HG03196 (cell line): ENCODE results near the gene DYNC1LI1.
"Not testable (repeated sequence)": the region's sequence is repeated elsewhere in the genome, so short reads cannot be mapped to it uniquely, and the experiment has no call there.

Experiments used
- ATAC-seq: cut with Tn5 transposase; IDR thresholded peaks from one replicate; pipeline ENCODE4 v1.9.1; 2021; ENCODE audit not compliant: unreplicated experiment

DYNC1LI1 gene

DNA sequence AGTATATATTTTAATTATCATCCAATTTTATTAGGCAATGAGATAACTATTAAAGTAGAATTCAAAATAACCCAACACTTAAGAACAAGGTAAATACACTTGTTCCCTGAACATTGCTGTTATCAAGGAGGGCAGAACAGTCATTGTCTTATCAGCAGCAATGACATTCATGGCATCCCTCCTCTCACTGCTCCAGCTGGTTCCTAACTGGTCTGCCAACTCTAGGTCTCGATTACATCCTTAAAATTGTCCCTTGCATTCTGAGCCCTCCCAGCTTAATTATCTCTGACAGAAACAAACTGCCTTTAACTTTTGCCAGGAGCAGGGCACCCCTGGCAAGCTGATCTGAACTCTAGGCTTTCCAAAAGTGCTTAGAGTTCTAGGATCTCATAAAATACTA lies 14.0 kb upstream of the DYNC1LI1 start:
- ATAC-seq = no peak

DNA sequence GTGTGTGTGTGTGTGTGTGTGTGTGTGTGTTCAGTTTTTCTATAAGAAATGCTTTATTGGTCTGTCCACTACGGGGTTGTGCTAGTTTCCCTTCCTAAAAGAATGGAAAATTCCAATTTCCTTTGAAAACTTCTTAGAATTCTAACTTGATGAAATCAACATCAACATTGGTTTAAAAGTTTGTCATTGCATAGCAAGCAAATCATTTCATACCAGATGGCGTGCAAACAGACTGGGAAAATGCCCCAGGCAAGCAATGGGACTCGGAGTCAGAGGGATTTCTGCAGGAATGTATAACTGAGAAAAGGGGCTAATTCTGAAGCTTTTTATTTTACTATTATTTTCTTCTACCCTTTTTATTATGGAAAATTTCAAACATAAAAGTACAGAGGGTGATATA lies 13.1 kb upstream of the DYNC1LI1 start:
- no peak for ATAC-seq

DNA sequence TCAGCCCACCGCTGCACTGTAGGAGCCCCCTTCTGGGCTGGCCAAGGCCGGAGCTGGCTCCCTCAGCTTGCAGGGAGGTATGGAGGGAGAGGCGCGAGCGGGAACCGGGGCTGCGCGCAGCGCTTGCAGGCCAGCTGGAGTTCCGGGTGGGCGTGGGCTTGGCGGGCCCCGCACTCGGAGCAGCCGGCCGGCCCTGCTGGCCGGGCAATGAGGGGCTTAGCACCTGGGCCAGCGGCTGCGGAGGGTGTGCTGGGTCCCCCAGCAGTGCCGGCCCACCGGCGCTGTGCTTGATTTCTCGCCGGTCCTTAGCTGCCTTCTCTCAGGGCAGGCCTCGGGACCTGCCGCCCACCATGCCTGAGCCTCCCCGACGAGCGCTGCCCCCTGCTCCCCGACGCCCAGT lies 8.0 kb upstream of the DYNC1LI1 start:
- ATAC-seq = not testable (repeated sequence)

DNA sequence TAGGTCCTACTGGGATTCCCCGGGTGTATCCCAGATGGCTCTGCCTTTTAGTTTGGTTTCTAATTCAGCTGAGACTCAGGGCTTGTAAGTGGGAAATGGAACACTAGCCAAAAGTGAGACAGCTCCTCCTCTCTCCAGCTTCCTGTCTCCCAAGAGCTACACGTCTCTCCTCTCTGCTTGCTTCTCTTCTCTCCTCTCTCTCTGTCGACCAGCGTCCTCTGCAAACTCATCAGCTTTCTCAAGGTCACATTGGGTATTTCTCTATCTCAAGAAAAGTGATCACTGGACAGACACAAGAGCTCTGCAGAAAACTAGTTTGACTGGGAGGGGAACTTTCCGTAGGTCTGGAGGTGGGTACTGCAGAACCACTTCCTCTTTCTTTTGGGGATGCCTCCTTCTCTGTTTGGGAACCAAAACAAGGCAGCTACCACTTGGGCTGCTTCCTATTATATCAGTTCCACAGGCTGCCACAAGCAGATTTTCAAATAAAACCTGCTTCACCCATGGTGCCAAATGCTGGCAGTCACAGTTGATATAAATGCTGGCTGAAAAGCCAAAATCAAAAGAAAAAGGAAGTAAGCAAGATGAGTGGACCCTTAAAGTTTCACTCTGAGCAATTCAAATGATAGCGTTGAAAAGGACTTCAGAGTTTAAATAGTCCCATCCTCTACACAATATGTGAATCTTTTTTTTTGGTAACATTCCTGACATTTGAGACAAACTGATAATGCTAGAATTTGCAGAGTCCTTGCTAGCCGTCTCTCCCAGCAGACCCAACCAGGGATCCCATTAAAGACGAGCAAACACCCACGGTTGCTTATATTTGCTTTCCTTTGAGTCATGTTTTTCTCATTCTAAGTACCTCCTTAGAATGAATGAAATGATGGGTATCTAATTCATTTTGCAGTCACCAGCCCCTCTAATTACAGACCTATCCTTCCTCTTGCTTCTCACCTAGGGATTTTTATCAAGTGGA lies 7.2 kb upstream of the DYNC1LI1 start:
- peak; percentile 92 for ATAC-seq

DNA sequence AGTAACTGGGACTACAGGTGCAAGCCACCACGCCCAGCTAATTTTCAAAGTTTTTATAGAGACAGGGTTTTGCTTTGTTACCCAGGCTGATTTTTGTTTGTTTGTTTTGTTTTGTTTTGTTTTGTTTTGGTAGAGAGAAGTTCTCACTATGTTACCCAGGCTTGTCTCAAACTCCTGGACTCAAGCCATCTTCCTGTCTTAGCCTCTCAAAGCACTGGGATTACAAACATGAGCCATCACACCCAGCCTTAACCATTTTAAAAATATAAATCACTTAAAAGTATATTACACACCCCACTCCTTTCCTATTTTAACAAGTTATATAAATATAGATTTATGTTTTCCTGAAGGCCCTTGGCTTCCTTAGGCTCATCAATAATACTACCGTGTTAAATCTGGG lies 6.5 kb upstream of the DYNC1LI1 start:
- no peak for ATAC-seq

DNA sequence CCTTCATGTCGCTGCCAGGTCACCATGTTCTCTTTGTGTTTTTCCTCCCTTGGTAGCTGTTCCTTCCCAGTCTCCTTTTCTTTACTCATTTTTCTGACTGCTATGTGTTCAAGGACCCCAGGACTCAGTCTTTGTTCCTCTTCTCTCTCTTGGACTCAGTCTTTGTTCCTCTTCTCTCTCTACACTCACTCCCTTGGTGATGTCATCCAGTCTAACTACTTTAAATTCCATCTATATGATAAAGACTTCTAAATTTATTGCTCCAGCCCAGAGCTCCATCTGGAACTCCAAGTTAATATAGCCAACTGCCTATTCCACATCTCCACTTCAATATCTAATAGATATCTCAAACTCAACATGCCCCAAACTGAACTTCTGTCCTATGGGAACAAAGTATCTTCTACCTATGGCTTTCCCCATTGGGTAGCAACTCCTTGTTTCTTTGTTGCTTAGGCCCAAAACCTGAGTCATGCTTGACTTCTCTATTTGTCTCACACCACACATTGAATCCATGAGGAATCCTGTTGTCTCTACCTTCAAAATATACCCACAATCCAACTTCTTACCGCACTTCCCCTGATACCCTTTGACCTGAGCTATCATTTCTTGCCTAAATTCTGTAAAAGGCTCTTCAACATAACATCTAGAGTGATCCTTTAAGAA lies 4.9 kb upstream of the DYNC1LI1 start:
- no peak for ATAC-seq

DNA sequence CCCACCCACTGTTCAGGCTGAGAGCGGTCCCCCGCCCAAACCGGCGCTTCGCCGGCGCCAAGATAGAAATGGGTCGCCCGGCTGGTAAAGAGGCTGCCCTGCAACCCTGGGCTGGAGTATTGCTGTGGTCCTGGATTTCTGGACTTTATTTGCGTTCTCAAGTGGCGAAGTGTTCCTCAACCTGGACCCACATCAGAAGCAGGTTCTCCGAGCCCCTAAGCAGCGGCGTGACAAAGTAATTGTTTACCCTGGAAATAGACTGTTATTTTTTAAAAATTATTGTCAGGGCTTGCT lies 481 bp upstream of the DYNC1LI1 start:
- ATAC-seq = no peak

DNA sequence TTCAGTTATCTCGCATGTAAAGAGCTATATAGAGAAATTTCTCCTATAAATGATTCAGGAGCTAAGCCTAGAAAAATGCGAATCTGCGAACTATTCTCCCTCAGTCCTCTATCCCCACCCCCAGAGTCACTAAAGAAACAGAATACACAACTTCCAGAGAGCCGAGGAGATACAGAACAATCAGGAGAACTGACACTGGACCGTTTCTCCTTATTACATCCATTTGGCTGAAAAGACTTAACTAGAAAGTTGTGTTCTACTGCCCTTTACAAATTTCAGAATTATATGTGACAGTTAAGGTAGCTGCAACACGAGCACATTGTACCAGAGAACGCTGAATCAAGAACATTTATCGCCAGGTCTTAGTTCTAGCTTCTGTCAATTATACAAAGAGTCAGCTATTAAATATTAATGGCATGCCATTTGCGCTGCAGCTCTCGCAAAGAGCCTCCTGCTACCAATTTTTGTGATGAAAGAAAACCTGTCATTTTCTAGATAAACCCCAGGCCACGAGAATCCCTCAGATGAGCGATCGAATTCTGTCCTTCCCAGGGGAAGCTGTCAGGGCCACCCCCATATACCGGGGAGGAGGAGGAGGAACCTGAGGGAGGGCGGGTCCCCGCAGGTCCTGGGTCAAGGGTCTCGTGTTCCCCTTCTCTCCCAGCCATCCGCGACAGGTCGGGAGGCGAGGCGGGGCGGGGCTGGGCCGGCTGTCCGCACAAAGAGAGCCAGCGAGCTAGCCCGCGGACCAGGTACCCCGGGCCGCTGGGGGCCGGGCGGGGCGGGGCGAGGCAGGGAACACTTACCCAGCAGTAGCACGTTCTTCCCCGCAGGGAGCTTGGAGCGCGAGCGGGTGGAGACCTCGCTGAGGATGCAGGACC lies 878 bp downstream of the DYNC1LI1 start:
- ATAC-seq = peak; percentile 43

DNA sequence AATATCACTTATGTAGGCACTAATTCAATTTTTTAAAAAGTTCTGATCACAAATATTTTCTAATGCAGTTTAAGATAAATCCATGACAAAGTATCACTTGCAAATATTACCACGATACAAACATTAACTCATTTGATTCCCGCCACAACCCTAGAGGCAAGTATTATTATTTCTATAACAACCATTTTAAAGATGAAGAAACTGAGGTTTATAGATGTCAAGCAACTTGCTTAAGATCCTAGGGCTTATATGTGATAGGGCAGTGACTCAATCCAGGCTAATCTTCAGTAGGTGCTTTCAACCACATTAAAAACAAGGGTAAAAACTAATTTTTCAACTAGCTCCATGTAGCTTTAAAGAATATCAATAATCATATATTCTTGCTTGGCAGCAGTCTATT lies 1.7 kb downstream of the DYNC1LI1 start:
- ATAC-seq = no peak

DNA sequence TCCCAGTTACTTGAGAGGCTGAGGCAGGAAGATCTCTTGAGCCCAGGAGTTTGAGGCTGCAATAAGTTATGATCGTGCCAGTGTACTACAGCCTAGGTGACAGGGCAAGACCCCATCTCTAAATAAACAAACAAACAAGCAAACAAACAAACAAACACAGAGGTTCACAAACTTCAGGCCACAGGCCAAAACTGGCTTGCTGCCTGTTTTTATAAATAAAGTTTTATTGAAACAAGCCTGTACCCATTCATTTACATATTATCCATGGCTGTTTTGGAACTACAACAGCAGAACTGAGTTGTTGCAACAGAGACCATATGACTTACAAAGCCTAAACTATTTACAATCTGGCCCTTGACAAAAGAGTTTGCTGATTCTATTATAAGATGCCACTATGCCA lies 6.5 kb downstream of the DYNC1LI1 start:
- ATAC-seq = no peak

DNA sequence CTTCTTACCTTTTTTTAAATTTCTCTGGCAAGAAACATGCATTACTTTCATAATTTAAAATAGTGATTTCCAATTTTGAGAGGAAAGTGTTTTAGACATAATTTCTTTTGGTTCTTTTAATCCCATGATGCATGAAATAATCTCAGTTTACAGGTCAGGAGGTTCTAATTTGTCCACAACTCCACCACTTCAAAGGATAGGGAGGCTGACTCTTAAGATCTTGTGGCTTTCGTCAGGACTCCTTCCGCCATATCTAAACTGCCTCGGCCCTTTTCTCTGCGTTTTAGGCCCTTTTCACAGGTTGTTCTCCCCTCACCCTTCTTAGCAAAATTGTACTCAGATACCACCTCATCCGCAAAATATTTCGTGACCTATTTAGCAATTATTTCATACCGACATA lies 8.0 kb downstream of the DYNC1LI1 start:
- ATAC-seq = no peak

DNA sequence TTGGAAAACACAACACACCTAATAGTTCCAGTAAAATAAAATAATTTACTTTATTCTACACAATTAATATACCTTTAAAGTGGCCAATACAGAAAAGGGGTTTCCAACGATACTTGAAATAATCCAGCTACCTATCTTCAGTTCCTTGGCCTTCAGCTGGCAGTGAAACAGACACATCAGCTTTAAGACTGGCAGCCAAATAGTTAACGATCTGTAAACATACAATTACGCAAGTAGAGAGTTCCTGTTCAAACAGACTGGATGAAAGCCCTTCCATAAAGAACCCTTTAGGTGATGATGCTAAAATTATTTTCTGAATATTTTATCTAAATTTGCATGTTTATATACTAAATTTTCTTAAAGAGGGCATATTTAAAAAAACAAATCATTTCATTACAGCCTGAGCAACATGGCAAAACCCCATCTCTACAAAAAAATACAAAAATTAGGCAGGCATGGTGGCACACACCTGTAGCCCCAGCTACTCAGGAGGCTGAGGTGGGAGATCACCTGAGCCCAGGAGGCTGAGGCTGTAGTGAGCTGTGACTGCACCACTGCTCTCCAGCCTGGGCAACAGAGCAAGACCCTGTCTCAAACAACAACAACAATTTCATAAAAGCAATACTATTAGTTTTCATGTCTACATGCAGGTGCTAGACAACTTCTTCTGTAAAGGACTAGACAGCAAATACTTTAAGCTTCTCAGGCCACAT lies 12.9 kb downstream of the DYNC1LI1 start:
- ATAC-seq = no peak

DNA sequence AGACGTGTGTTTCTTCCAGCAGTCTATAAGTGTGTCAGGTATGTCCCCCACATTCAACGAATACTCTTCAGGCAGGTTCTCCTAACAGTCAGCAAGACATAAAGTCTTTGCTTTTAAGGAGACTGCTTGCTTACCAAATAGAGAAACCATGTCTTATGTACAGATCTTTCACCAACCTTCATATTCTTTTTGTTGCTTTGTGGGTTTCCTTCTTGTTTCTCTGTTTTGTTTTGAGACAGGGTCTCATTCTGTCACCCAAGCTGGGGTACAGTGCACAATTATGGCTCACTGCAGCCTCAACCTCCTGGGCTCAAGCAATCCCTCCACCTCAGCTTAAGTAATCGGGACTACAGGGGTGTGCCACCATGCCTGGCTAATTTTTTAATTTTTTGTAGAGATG lies 14.3 kb downstream of the DYNC1LI1 start:
- ATAC-seq = no peak

DNA sequence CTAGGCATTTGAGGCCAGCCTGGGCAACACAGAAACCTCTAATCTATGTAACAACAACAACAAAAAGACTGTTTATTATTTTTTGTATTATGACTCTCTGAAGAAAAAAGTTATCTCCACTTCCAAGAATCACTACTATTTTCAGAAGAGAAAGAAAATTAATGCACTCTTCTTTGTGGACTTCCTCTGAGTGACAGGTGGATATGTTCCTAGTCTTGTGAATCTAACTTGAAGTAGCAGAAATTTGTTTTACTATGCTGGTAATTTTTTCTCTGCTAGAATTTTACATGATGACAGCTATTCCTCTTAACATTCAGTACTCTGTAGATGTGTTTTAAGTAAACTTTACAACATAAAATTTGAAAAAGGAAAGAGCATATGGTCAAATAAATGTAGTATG lies 16.7 kb downstream of the DYNC1LI1 start:
- ATAC-seq = no peak

DNA sequence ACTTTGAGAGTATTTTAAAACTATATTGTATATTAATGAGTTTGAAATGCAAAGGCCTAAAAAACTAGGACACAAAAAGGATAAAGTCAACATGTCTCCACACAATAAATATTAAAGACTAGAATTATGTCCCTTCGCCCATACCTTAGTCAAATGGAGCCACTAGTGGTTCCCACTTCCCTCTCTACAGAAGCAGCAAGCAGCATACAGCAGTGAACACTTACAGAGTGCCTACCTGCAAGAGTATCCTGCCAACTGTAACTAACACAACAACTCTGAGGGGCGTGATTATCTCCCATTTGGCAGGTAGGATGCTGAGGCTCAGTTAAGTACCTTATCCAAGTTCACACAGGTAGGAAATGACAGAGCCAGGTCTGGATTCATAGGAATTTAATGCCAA lies 17.2 kb downstream of the DYNC1LI1 start:
- ATAC-seq = no peak

DNA sequence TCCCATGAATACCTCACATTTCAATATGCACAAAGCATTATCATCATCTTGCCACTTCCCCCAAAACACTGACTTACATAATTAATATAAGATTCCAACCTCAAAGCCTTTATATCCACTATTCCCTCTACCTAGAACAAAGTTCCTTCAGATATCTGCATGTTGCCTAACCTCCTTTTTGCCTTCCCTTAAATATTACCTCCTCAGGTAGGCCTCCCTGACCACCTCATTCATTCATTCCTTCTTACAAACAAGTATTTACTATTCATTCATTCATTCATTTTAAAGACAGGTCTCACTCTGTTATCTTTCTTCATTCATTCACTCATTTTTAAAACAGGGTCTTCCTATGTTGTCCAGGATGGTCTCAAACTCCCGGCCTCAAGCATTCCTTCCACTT lies 18.6 kb downstream of the DYNC1LI1 start:
- ATAC-seq = no peak

DNA sequence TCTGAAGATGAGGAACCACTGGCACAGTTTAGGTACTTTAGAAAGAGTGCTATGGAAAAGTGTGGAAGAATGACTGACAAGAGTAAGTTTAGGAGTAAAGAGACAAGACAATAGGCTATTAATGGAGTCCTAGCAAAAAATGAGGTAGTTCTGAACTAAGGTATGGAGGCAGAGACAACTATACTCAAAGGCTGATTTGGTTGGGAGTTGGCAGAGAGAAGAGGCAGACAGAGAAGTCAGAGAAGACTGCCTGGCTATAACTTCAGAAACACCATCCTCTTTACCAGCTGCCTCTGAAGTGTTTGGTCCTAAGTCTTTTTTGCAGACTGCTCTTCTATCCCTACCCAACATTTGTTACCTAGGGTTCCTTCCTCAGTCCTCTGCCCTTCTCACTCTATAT lies 19.2 kb downstream of the DYNC1LI1 start:
- no peak for ATAC-seq

DNA sequence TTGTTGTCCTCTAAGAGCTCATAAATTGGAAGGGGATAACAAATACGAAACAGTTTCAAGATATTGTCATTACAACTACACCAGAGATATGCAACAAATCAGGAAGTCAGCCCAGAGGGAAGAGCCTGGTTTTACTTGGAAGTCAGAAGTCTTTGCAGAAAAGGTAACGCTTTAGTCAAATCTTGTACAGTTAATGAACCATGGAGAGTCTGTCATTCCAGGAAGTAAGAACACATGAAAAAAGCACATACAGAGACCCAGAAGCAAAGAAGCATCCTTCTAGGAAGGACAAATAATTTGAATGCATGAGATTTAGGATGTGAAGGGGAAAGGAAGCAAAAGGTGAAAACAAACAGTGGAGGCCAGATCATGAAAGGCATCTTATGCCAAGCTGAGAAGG lies 19.6 kb downstream of the DYNC1LI1 start:
- no peak for ATAC-seq

DNA sequence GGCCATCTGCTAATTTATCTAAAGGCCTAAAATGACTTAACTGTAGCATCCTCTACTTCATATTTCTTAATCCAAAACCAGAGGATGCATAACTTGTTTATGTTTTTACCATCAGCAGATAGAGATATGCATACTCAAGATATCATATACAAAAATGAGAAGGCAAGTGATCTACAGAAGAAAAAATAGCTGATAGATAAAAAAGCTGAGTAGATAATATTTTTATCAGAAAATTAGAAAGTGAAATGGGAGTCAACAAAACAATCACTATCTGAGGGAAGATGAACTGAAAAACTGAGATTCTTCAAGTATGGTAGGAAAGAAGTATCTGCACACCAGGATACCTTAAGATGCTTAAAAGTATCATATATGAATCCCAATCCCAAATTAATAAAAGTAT lies 25.4 kb downstream of the DYNC1LI1 start:
- ATAC-seq = no peak

DNA sequence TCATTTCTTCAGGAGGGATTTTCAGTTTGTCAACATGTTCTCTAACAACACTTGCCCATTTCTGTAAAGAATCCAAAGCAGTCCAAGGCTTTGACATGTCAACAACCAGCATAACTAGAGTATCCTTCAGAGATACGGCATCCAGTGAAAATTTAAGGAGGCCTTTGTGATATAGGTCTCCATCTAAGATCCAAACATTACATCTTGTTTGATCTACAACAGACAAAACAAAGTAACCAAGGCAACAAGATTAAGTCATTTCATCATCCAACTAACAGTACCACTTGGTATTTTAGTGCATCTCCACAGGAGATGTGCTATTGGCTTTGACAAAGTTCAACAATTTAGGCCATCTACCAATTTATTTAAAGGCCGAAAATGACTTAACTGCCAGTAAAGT lies 25.8 kb downstream of the DYNC1LI1 start:
- ATAC-seq = no peak

DNA sequence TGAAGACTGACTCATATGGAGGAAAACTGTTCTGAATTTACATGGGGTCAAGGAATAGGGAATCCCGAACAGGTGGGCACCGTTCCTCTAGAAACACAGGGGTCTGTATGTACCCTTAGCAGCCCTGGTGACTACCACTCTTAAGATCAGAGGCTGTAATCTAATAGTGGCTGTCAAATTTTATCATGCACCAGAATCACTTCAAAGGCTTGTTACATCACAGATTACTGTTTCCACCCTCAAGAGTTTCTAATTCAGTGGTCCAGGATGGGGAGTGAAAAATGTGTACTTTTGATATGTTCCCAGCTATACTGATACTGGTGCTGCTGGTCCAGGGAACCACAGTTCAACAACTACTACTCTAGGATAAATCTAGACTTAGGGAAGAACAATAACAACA lies 27.9 kb downstream of the DYNC1LI1 start:
- ATAC-seq = no peak
